ENCODE measurements around the gene NAPSA. TPM values are rescaled to one million over a fixed set of nuclear protein-coding genes. Genes with fewer than 3 reads are reported as not detected.

Gene NAPSA
- total and polyA plus RNA-seq, 2 of the 8 experiments (the other 6 are each of a cell fraction or from before 2014, with no cell fraction given): 0.71 to 0.73 TPM

- TF ChIP-seq CTCF (IDR thresholded peaks at IDR 0.05; ENCODE audit: control extremely low read depth in 1 of 3, insufficient read depth in 1 of 3, low read depth in 1 of 3, low read length in 3 of 3) (no peak), RBBP5 (IDR thresholded peaks at IDR 0.05; ENCODE audit: borderline replicate concordance, low read depth, low read length) (0 out of 2 replicates have a peak, but pooled peaks have one; percentile 45), RFX5 (IDR thresholded peaks at IDR 0.05; ENCODE audit: borderline replicate concordance, low read depth, low read length) (no peak), CREB1 (IDR thresholded peaks at IDR 0.05) (peak; percentile 50; the same call in 1 of the 2 replicates), SIN3A (conservative IDR thresholded peaks at IDR 0.05 in 1 of 2, IDR thresholded peaks at IDR 0.05 in 1 of 2; ENCODE audit: low read depth in 1 of 2, low read length in 2 of 2) (peak; percentile 83 to 86; a peak in 2 of 4 replicates), CEBPB (IDR thresholded peaks at IDR 0.05; ENCODE audit: low read depth, low read length) (no peak), TBP (IDR thresholded peaks at IDR 0.05; ENCODE audit: low read depth, low read length) (peak; percentile 19; the same call in 1 of the 2 replicates), SP1 (IDR thresholded peaks at IDR 0.05; ENCODE audit: low read depth, low read length) (peak; percentile 81; the same call in 1 of the 2 replicates), RAD21 (IDR thresholded peaks at IDR 0.05 in 1 of 2, conservative IDR thresholded peaks at IDR 0.05 in 1 of 2; ENCODE audit: low read depth in 2 of 2, low read length in 2 of 2) (0 out of 4 replicates have a peak, but pooled peaks of 1 of the 2 experiments have one; percentile 2), CTBP2 (IDR thresholded peaks at IDR 0.05; ENCODE audit: borderline replicate concordance, insufficient read depth, insufficient read length, low read length) (peak; percentile 44), SUZ12 (IDR thresholded peaks at IDR 0.05; ENCODE audit: low read length) (no peak)
- TF ChIP-seq, protein P1, sequence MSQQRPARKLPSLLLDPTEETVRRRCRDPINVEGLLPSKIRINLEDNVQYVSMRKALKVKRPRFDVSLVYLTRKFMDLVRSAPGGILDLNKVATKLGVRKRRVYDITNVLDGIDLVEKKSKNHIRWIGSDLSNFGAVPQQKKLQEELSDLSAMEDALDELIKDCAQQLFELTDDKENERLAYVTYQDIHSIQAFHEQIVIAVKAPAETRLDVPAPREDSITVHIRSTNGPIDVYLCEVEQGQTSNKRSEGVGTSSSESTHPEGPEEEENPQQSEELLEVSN (IDR thresholded peaks at IDR 0.05): peak; percentile 64
These were observed 39.9 kb downstream of the NAPSA start (continued) for GRCh38 chr19:50325310-50326100.

All from H1 (cell line).